Subcutaneous adipose tissue (tissue), 4 donors: ENCODE results near the gene RLF. TPM values are rescaled to one million over a fixed set of nuclear protein-coding genes. Genes with fewer than 3 reads are reported as not detected.

Experiments
- CTCF ChIP-seq: fragments of 450-650 bp; IDR thresholded peaks from one replicate; pipeline ENCODE4 v1.5.1; 2016; ENCODE audit warnings: low read depth, mild to moderate bottlenecking, control low read depth, antibody characterized with exemption, moderate library complexity
- total RNA-seq, 4 donors: library from RNA; depleted of rRNA; stranded (reverse); fragments of >200 nt; gene quantifications; one replicate each; pipeline ENCODE4 v1.1.0, GENCODE V29; 2016

The RLF gene
- total RNA-seq, 4 donors from 2014 or later, result 15.6 to 27.1 (median 22.4) TPM

- TF ChIP-seq CTCF, result no peak
Observed at GRCh38 chr1:40171036-40171435, 9.8 kb downstream of the RLF start.

- no peak for TF ChIP-seq CTCF
Observed at GRCh38 chr1:40174788-40175187, 13.6 kb downstream of the RLF start.

DNA sequence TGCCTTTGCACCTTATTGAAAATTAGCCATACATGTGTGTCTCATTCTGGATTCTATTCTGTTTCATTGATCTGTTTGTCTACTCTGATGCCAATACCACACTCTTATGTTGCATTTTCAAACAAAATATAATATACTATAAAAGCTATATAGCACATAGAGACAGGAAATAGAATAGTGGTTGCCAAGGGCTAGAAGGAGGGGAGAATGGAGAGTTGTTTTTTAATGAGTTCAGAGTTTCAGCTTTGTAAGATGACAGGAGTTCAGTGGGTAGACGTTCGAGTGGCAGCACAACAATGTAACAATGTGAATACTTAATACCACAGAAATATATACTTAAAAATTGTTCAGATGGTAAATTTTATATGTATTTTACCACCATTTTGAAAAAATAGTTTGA lies 17.0 kb downstream of the RLF start:
- no peak for TF ChIP-seq CTCF

- TF ChIP-seq CTCF, result no peak
Observed at GRCh38 chr1:40179496-40180089, 18.4 kb downstream of the RLF start.

DNA sequence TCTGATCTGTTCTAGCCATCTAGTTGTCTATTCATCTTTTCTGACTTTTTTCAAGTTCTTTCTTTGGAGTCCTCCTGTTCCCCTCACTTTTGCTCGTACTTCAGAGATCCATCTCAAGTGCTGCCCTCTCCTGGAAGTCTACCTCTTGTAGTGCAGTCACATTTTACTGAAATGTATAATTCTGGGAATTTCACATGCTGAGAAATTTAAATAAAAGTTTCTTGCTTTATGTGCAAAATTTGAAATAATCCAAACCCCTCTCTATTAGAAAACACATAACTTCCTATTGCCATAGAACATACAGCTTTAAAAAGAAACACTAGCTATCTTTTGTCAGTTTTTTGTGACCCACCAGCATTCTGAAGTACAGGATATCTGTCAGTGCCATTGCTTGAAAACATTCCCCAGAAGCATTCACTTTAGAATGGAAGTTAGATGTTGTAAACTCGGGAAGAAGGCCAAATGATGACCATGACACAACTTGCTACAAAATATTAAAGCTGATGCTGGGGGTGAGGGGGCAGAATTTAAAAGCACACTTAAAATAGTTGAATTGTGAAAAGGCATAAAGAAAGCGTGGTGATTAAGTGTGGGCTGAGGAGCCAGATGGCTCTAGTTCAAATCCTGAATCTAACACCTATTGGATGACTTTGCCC lies 22.0 kb downstream of the RLF start:
- no peak for TF ChIP-seq CTCF

DNA sequence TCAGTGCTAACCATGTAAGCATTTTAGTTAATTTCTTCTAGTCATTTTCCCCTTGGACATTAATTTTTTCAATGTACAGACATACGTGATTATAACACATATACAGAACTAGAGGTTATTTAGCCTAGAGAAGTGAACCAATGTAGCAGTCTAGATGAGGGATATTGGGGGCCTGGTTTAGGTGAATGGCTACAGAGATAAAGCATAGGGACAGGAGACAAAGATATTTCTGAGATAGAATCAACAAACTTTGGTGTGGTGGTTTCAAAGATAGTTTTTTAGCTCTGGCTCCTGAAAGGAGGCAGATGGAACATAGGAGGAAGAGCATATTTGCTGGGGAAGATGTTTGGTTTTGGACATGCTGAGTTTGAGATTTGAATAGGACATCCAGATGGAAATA lies 23.0 kb downstream of the RLF start:
- no peak for TF ChIP-seq CTCF

GRCh38 chr1:40185951-40186864 lies 25.0 kb downstream of the RLF start:
- TF ChIP-seq CTCF, result no peak
